GM21786 (cell line): Measurements from ENCODE around the gene BLACAT1.

ENCODE experiments used
- ATAC-seq: cut with Tn5 transposase; IDR thresholded peaks from one replicate; pipeline ENCODE4 v1.9.1; 2021; ENCODE audit not compliant: unreplicated experiment

Gene BLACAT1

DNA sequence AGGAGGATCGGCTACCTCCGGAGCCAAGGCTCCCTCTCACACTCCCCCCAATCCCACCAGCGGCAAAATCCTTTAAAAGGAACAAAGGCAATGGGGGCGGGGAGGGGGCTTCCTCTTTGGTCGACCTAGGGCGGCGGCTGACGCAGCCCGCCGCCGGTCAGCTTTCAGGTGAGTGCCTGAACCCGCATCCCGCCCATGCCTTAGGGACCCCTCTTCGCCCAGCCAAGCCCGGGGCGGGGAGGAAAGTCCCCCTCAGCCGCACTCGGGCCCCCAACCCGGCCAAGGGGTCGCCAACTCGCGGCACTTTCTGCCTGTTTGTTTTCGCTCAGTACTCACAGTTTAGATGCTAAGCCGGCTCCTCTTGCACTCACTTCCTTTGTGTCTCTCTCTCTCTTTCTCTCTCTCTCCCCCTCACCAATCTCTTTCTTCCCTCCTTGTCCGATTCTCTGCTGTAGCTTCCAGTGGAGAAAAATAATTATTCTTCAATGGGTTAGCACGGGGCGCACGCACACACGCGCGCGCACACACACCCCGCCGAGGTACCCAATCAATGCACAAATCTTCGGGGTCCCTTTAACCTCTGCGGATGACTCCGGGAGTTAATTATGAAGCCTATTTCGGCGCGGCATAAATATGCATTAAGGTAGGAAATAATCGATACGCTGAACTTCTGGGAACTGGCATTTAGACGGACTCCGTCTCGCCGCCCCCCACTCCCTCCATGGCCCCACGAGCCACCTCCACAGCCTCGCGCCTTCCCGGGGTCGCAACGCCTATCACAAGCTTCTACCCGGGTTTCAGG lies at the start of gene BLACAT1:
Gene BLACAT1 (minus strand): TSS at position 465 of the 802 bp plus-strand sequence.
- no peak for ATAC-seq

DNA sequence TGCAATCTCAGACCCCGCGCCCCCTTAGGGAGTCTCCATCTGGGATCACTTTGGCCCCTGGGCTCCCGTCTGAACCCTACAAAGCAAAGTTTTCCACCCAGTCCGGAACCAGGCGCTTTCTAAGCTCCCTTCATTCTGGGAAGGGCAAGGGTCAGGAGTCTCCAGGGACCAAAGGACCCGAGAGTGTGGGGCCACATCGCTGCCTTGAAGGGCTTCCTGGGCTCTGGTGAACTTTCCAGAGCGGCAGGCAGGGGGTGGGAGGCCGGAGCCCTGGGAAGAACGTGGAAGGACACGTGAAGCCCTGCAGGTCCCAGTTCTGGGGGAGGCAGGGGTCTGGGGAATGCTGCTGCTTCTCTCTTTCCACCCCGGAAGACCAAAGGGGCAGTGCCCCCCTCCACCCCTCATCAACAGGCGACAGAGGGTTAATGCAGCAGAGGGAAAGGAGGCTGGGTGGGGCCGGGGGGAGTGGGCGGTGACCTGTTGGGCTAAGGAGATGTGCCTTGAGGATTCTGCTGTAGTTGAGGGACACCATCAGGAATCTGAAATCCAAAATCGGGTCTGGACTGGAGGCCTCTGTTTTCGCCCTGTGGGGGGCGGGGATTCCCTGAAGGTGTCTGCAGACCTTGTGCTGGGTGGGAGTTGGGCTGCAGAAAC lies 49.4 kb upstream of the BLACAT1 start:
- no peak for ATAC-seq

DNA sequence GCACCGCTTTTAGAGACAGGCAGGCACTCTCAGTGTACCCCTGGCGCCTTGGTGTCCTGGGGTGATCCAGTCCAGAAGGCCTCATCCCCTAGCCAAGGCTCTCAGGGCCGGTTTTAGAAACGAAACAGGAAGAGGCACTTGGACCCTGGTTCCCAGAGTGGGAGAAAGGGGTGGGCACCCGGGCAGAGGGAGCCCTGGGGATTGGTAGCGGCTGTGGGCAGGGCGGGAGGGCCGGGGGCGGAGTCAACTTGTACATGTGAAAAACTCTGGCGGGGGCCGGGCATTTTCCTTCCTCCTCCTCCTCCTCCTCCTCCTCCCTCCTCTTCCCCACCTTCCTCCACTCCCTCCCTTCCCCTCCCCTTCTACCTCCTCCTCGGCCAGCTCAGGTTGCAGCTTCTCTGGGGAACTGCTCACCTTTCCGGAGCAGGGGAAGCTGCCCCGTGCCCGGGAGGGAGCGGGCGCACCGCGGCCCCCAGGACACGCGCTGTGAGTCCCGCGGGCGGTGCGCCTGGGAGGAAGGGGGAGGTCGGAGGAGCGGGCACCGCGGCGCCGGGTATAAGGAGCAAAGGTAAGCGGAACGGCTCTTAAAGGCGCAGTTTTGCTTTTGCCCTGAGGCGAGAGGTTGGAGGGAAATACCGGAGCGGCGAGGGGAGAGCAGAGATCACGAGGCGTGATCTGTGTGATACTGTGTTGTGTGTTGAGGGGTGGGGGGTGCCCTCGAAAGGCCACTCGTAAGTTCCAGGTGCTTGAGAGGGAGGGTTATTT lies 48.6 kb upstream of the BLACAT1 start, which contains the start of gene CDK18:
Gene CDK18 (plus strand): TSS at position 359 of the 765 bp plus-strand sequence. CDS start 18,499 bp downstream, outside the sequence.
- no peak for ATAC-seq

DNA sequence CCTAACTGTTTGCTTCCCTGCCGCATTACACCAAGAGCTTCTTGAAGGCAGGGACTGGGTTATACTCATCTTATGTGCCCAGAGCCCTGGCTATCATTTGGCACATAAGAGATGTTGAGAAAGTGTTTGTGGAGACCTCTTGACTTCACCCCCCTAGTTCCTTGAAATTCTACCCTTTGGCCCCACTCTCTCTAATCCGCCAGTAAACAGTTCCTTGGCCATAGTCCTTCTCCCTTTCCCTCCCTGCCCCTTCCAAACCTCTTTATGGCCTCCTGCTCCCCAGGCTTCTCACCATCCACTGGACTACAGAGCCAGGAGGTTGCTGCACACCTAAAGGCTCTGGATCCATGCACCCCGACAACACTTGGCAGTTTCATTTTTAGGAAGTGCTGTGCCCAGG lies 47.1 kb upstream of the BLACAT1 start:
- ATAC-seq, result no peak

DNA sequence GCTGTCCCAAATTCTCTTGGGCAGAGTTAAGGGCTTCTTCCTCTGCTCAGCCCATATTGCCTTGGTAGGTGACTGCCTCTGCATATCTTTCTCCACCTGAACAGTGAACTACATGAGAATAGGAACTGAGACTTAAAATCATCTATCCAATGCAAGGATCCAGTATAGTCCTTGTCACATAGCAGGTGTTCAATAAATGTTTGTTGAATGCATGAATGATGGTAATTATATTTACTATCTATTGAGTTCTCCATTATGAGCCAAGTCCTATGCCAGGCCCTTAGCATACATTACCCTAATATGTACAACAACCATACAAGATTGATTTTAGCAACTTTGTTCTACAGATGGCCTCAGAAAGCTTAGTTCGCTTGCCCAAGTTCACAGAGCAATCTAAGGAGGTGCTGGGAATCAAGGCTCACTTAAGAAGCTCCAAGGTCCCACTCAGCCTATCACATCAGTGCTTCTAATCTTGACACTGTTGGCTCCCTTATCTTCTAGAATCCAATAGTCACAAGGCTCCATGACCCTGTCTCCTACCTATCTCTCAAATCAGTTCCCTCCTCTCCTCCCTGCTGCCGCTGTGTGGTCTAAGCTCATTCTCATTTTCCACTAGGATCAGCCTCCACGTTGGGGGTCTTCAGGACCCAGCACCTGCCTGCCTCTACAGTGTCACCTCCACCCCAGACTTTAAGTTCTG lies 46.4 kb upstream of the BLACAT1 start:
- no peak for ATAC-seq

DNA sequence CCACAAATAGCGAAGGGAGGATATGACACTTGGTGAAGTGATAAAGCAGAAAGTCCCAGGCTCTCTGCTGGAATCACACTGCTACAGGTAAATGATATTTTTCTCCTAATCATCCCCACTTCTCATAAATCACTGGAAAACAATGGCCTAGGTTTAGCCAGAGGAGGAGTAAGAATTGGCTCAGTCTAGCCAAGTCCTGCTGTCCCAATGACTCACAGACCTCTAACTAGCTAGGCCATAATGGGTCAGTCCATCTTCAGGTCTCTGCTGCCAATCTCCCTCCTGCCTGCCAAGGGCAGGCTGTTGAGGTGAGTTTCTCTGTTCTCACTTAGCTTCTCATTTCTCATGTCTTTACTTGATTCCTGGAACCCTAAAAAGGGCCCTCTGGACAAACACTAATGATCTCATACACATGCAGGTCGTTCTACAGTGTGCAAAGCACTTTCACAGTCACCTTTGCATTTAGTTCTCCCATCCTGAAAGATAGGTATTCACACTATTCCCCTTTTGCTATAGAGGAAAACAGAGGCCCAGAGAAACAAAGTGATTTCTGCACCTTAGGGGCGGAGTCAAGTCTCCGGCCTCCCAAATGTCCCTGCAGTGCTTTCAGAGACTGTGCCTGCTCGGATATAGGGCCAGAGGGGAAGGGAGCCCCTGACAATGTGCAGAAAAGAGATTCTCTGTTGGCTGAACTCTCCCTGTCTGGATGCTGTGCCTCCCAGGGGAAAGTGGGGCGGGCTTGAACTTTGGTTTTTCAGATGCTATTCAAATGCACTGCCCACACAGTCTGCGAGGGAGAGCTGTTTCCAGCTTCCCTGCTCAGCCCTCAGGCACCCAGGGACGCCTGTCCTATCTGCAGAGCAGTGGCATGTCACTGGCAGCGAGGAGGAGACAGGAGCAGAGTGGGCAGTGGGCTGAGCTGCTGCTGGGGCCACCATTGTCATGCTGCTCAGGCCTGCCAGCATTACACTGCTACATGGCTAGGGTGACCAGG lies 44.7 kb upstream of the BLACAT1 start:
- ATAC-seq, result no peak

DNA sequence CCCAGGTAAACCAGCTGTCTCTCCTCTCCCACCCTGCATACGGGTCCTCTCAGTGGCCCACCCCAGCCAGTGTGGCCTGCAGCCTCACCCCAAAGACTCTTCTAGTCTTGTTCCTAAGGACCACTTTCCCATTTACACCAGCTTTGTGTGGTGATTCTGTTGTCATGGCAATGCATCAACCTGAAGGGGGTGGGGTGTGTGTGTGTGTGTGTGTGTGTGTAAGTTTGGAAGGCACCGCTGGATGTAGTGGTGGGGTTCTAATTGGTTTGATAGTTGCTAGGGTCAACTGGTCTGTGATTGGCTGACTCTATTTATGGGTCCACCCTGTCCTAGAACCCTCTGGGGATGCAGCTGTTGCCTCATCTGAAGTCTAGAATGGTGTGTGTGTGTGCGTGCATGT lies 43.9 kb upstream of the BLACAT1 start:
- no peak for ATAC-seq

DNA sequence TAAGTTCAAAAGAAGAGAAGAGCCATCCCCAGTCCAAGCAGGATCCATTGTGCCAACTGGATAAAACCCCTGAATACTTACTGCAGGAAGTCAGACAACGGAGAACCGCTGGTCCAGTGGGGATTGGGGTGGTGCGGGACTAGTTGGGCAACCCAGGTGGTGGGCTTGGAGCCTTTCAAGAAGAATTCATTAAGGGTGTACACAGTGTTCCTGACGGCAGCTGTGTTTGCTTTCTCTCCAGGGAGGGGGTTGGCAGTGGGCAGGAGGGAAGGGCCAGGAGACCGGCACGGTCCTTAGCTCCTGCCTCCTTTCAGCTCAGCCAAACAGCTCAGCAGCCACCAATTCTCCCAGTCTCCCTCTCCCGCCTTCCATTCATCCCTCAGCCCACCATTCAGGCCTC lies 41.5 kb upstream of the BLACAT1 start:
- ATAC-seq, result no peak

DNA sequence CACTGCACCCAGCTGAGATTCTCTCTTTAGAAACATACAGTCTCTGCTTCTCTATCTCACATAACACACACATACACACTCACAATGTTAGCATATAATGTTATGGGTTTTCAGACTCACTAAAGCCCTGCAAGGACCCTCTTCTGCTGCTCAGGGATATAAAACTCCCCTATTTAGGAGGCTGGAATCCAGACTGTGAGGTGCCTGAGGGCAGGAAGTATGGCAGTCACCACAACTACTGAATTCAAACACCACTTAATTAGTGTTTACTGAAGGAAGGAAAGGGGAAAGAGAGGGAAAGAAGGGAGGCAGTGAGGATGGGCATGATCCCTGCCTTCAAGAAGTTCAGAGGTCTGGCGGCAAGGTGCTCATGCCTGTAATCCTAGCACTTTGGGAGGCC lies 40.8 kb upstream of the BLACAT1 start:
- ATAC-seq, result no peak

DNA sequence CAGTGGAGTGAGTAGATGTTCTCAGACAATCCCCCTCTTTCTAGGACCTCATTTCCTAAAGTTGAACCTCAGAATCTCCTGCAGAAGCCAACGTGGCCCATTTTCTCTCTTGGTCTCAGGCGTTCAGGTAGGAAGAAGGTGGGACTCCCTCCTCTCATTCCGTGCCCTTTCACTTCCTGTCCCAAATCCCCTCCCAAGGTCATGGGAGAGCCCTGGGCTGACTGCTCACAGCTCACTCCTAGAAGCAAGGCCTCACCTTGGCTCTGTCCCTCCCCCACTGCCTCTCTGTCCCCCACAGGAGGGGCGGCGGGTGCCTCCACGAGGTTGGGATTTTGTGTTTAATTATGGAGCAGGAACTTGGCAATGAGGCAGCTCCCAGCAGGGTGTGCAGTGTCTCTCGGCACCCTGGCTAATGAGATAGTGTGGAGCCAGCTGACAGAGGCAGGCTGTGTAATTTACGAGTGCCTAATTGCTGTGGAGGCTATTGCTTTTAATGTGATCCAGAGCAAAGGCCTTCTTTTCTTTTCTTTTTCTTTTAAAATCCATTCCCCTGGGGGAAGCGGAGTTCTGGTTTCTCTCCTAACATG lies 39.5 kb upstream of the BLACAT1 start:
- no peak for ATAC-seq

DNA sequence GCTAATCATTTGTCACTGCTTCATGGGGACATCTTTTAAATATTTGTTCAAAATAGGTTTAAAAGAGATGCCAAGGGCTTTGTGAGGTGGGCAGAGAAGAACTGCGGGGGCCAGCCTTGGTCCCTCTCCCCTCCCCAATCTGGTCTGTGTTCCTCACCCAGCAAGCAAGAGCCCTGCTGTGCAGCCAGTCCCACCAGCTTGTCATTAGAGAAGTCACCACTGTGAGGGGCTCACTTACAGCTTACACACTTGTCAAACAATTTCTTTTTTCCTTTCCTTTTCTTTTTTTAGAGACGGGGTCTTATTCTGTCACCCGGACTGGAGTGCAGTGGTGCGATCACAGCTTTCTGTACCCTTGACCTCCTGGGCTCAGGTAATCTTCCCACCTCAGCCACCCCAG lies 38.3 kb upstream of the BLACAT1 start:
- ATAC-seq, result no peak

DNA sequence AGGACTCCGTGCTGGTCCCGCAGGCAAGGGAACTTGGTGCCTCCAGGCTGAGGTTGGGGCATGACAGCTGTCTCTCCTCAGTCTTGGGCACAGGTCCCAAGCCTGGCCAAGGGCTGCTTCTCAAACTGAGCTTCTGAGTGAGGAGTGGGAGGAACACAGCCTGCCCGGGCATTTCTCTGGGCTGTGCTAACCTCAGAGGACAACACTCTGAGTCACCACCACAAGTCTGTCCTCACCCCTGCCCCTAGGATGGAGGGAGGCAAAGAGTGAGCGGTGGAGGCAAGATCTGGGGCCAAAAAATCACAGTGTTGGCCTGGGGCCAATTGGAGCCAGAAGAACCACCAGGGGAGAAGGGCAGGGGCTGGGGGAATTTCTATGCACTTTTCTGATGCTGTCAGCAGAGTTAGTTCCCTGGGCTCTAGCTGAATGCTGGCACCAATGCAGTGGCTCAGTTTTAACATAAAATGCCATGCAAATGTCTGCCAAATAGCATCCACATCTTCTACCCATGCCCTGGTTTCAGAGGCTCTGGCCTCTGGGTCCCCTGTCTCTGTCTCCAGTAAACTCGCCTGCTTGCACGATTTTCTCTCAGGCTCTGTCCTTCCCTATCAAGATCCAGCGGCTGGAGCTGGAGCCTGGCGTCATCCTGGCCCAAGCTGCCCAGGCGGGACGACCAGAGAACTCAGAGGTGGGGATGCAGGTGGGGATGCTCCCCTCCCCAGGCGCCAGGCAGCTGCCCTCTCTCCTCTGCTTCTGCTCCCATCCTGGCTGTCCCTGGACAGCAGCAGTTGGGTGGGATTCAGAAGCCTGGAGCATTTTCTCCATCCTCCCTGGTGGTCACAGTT lies 37.6 kb upstream of the BLACAT1 start:
- ATAC-seq, result no peak

DNA sequence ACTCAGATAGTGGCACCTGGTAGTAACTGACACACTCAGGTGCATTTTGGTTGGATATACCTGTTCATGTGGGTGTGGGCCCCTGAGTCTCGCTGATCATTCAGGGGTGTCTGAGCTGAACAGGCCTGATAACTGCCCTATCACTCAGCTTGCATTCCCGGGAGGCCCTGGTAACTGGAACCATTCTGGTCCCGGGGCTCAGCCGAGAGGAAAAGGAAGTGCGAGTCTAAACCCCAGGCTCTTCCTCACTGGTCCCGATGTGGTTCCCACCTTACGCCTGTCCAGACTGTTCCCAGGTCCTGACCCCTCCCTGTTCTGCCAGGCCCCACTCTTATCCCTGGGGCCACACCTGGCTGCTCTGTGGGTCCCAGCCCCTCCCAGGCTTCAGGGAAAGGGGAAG lies 36.9 kb upstream of the BLACAT1 start:
- no peak for ATAC-seq

DNA sequence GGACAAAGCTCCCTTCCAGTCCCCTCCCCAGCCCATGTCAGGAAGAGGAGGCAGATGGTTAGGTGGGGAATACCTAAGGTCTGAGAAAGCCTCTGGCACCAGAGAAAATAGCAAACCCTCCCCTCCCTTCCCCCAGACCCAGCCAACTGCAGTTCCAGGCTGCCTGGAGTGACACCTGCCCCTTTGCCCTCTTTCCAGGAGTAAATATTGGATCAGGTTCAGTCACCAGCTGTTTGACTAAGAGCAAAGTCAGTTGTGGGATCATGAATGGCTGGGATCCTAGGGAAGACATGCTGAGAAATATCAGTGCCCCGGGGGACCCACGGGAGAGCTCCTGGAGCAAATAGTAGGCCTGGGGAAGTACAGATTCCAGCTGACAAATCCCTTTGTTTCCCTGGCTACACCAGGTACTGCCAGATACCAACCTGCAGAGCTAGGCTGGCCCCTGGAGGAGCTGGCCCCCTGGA lies 36.4 kb upstream of the BLACAT1 start:
- ATAC-seq, result no peak

DNA sequence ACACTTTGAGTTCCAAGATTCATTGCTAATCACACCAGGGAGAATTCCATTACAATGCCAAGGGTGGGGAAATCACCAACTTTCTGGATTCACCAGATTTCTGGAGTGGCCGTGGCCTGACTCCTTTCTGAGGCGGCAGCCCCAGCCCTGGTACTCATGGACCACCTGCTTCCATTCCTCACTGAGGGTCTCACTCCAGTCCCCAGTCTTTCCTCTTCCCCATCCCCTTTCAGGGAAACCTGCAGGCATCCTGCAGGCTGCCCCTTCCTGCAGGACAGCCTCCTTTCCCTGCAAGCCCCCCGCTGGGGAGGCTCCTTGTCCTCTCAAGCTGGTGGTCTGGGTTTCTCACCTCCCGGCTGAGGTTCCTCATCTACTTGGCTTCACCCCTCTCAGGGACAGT lies 35.9 kb upstream of the BLACAT1 start:
- no peak for ATAC-seq

DNA sequence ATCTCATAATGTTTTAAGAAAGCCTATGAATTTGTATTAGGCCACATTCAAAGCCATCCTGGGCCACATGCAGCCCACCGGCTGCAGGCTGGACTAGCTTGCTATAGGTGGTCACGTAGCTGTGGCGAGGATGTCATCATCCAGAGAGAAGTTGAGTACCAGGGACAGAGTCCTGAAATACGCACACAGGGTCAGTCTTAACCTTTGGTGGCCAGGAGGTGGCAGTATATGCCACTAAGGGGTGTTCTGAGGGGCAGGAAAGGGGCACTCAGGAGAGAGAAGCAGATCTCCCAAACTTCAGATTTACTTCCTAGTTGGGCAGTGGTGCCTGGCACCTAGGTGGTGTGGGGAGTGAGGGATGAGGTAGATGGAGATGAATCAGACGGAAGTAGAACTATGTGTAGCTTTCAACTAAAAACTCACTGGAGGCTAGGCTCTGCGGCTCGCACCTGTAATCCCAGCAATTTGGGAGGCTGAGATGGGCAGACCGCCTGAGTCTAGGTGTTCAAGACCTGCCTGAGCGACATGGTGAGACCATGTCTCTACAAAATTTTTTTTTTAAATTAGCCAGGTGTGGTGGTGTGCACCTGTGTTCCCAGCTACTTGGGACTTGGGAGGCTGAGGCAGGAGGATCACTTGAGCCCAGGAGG lies 32.4 kb upstream of the BLACAT1 start:
- ATAC-seq, result no peak

DNA sequence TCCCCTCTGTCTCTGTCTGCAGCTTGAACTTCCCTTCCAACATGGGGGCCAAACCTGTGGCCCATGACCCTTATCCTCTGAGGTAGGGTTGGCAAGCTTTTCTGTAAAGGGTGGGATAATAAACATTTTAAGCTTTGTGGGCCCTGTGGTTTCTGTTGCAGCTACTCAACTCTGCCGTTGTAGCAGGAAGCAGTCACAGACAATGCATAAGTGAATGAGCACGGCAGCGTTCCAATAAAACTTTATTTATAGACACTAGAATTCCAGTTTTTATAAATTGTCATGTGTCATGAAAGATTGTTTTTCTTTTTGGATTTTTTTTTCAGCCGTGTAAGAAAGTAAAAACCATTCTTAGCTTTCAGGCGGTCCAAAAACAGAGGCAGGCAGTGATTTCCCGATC lies 30.4 kb upstream of the BLACAT1 start:
- no peak for ATAC-seq
